Epithelial cell of prostate (primary cell): ENCODE data around the gene CSNK1G1.
"Not testable (repeated sequence)": the region's sequence is repeated elsewhere in the genome, so short reads cannot be mapped to it uniquely, and the experiment has no call there.

ENCODE experiments used
- DNase-seq: peaks from one replicate; pipeline ENCODE4 v3.0.0-alpha.2; 2011; ENCODE audit warnings: low read depth, low spot score
- H3K27ac ChIP-seq: fragments of 450-650 bp; 2 replicates; pipeline ENCODE4 v1.5.1; 2017; ENCODE audit warnings: mild to moderate bottlenecking

The CSNK1G1 gene

GRCh38 chr15:64355944-64356709 lies at the start of gene CSNK1G1:
CSNK1G1 (minus strand) TSS chr15:64356173; CDS start chr15:64300499, 55,674 bp downstream.
- H3K27ac ChIP-seq = peak within 1 kb of the TSS; percentile 80
- DNase-seq = peak; percentile 69

- no peak overlapping the region for H3K27ac ChIP-seq
- DNase-seq = no peak
Measured at GRCh38 chr15:64400583-64400982, 44.6 kb upstream of the CSNK1G1 start.

GRCh38 chr15:64398575-64398974 lies 42.6 kb upstream of the CSNK1G1 start:
- no peak for DNase-seq
- H3K27ac ChIP-seq = no peak overlapping the region

- no peak overlapping the region for H3K27ac ChIP-seq
- DNase-seq = no peak
Measured at GRCh38 chr15:64396789-64397188, 40.8 kb upstream of the CSNK1G1 start.

- DNase-seq, H3K27ac ChIP-seq: not testable (repeated sequence)
Measured at GRCh38 chr15:64392471-64392870, 36.5 kb upstream of the CSNK1G1 start.

- no peak overlapping the region for H3K27ac ChIP-seq
- no peak for DNase-seq
Measured at GRCh38 chr15:64389036-64389435, 33.1 kb upstream of the CSNK1G1 start.

GRCh38 chr15:64387562-64388168 lies 31.7 kb upstream of the CSNK1G1 start, which contains the start of gene TRIP4:
TRIP4 (plus strand) TSS chr15:64387836; CDS start chr15:64387864, 28 bp downstream.
- H3K27ac ChIP-seq = peak within 1 kb of the TSS; percentile 65
- peak; percentile 92 for DNase-seq

GRCh38 chr15:64386291-64386690 lies 30.3 kb upstream of the CSNK1G1 start:
- no peak for DNase-seq
- no peak overlapping the region for H3K27ac ChIP-seq

- H3K27ac ChIP-seq = no peak overlapping the region
- no peak for DNase-seq
Measured at GRCh38 chr15:64383760-64384159, 27.8 kb upstream of the CSNK1G1 start.

- peak; percentile 62 for DNase-seq
- H3K27ac ChIP-seq = no peak within 1 kb of the TSS
Measured at GRCh38 chr15:64381000-64381751, 25.2 kb upstream of the CSNK1G1 start, which contains the start of gene PCLAF. PCLAF (minus strand) TSS chr15:64381441; CDS start chr15:64381371, 70 bp downstream.

GRCh38 chr15:64380130-64380870 lies 24.3 kb upstream of the CSNK1G1 start:
- not testable (repeated sequence) for DNase-seq, H3K27ac ChIP-seq

GRCh38 chr15:64379216-64379960 lies 23.4 kb upstream of the CSNK1G1 start:
- no peak for DNase-seq
- no peak overlapping the region for H3K27ac ChIP-seq

- DNase-seq = no peak
- no peak overlapping the region for H3K27ac ChIP-seq
Measured at GRCh38 chr15:64373360-64373759, 17.4 kb upstream of the CSNK1G1 start.

- not testable (repeated sequence) for H3K27ac ChIP-seq, DNase-seq
Measured at GRCh38 chr15:64371383-64371782, 15.4 kb upstream of the CSNK1G1 start.

GRCh38 chr15:64369078-64369607 lies 13.2 kb upstream of the CSNK1G1 start:
- no peak overlapping the region for H3K27ac ChIP-seq

GRCh38 chr15:64361259-64361658 lies 5.3 kb upstream of the CSNK1G1 start:
- DNase-seq = no peak
- no peak overlapping the region for H3K27ac ChIP-seq

More at GRCh38 chr15:64369078-64369607, 13.2 kb upstream of the CSNK1G1 start:
- no peak for DNase-seq

- no peak for DNase-seq
- peak overlapping the region; percentile 80 for H3K27ac ChIP-seq
Measured at GRCh38 chr15:64356710-64357040, 702 bp upstream of the CSNK1G1 start.

- peak overlapping the region; percentile 80 for H3K27ac ChIP-seq
- DNase-seq = no peak
Measured at GRCh38 chr15:64355348-64355943, 527 bp downstream of the CSNK1G1 start.
